HG03354 (cell line): ENCODE data around the gene DIP2C.
"Not testable (repeated sequence)": the region's sequence is repeated elsewhere in the genome, so short reads cannot be mapped to it uniquely, and the experiment has no call there.

ENCODE experiments used
- ATAC-seq: cut with Tn5 transposase; IDR thresholded peaks from one replicate; pipeline ENCODE4 v1.9.1; 2021; ENCODE audit warnings: mild to moderate bottlenecking; ENCODE audit not compliant: unreplicated experiment, poor library complexity, severe bottlenecking

DIP2C gene

GRCh38 chr10:647019-647418, 42.4 kb downstream of the DIP2C start:
- ATAC-seq: not testable (repeated sequence)

- no peak for ATAC-seq
Measured at GRCh38 chr10:646118-646524, 43.3 kb downstream of the DIP2C start.

- no peak for ATAC-seq
Measured at GRCh38 chr10:644943-645334, 44.5 kb downstream of the DIP2C start.

GRCh38 chr10:644076-644942, 45.2 kb downstream of the DIP2C start:
- ATAC-seq: no peak

- ATAC-seq: no peak
Measured at GRCh38 chr10:642186-642890, 47.1 kb downstream of the DIP2C start.

GRCh38 chr10:641149-642010, 48.1 kb downstream of the DIP2C start:
- no peak for ATAC-seq

- ATAC-seq: no peak
Measured at GRCh38 chr10:640673-641045, 48.8 kb downstream of the DIP2C start.

GRCh38 chr10:639751-640672, 49.5 kb downstream of the DIP2C start:
- ATAC-seq: no peak

GRCh38 chr10:639001-639750, 50.3 kb downstream of the DIP2C start:
- ATAC-seq: no peak

GRCh38 chr10:637771-638195, 51.7 kb downstream of the DIP2C start:
- no peak for ATAC-seq

- no peak for ATAC-seq
Measured at GRCh38 chr10:637221-637620, 52.2 kb downstream of the DIP2C start.

- no peak for ATAC-seq
Measured at GRCh38 chr10:636769-637168, 52.7 kb downstream of the DIP2C start.

- ATAC-seq: no peak
Measured at GRCh38 chr10:636016-636730, 53.3 kb downstream of the DIP2C start.

- ATAC-seq: no peak
Measured at GRCh38 chr10:635088-635861, 54.2 kb downstream of the DIP2C start.

- ATAC-seq: no peak
Measured at GRCh38 chr10:634256-634655, 55.2 kb downstream of the DIP2C start.

GRCh38 chr10:633279-634245, 55.9 kb downstream of the DIP2C start:
- no peak for ATAC-seq
